ENCODE results near the gene MAST4. TPM values are rescaled to one million over a fixed set of nuclear protein-coding genes. Genes with fewer than 3 reads are reported as not detected.
A peak's percentile ranks its signal among the peaks of the same experiment; 100 is the strongest.

Gene MAST4
- total and polyA plus RNA-seq, 2 donors (not counting 1 experiment from before 2014, with no cell fraction given): 7.0 to 15.2 TPM

- no peaks in the 10 kb centered on the region for H3K36me3 ChIP-seq (ENCODE audit: control insufficient read depth, insufficient read depth, low read length)
- no peak overlapping the region for H3K4me3 ChIP-seq (replicated peaks in 1 of 4; ENCODE audit: control extremely low read depth in 1 of 4, insufficient read depth in 1 of 4, low read depth in 3 of 4, low read length in 4 of 4)
- no peaks in the 10 kb centered on the region for H3K79me2 ChIP-seq (ENCODE audit: control insufficient read depth, insufficient read depth, low read length)
- H3K4me2 ChIP-seq (ENCODE audit: extremely low read depth, insufficient read depth, low read length): no peak overlapping the region
- H3K9me3 ChIP-seq (ENCODE audit: control insufficient read depth, insufficient read depth, low read depth, low read length): no peaks in the 10 kb centered on the region
- no peak overlapping the region for H2AFZ ChIP-seq (ENCODE audit: low read length)
- no peak overlapping the region for H3K27ac ChIP-seq (ENCODE audit: insufficient read depth, low read length)
- H3K9ac ChIP-seq (ENCODE audit: insufficient read depth, low read length): no peak overlapping the region
- no peaks in the 10 kb centered on the region for H4K20me1 ChIP-seq (ENCODE audit: control insufficient read depth, extremely low read depth, insufficient read depth, low read length)
- TF ChIP-seq CTCF (conservative IDR thresholded peaks at IDR 0.05 in 1 of 2, IDR thresholded peaks at IDR 0.05 in 1 of 2; ENCODE audit: low read depth in 1 of 2, low read length in 2 of 2) (no peak), EZH2 (IDR thresholded peaks at IDR 0.05; ENCODE audit: low read length, missing control alignments) (no peak)
- no peak for DNase-seq (ENCODE audit: low read depth in 2 of 2)
- H3K4me1 ChIP-seq (ENCODE audit: control insufficient read depth, extremely low read depth, insufficient read depth, low read length): no peaks in the 10 kb centered on the region
- H3K27me3 ChIP-seq (ENCODE audit: control insufficient read depth, insufficient read depth, low read length): peaks cover 3% of the 10 kb centered on the region
Measured at GRCh38 chr5:66669086-66669861, 73.1 kb downstream of the MAST4 start.

- no peaks in the 10 kb centered on the region for H3K4me1 ChIP-seq (ENCODE audit: control insufficient read depth, extremely low read depth, insufficient read depth, low read length)
- no peaks in the 10 kb centered on the region for H3K36me3 ChIP-seq (ENCODE audit: control insufficient read depth, insufficient read depth, low read length)
- TF ChIP-seq EZH2 (IDR thresholded peaks at IDR 0.05; ENCODE audit: low read length, missing control alignments) (no peak), CTCF (conservative IDR thresholded peaks at IDR 0.05 in 1 of 2, IDR thresholded peaks at IDR 0.05 in 1 of 2; ENCODE audit: low read depth in 1 of 2, low read length in 2 of 2) (no peak)
- no peak overlapping the region for H3K4me3 ChIP-seq (replicated peaks in 1 of 4; ENCODE audit: control extremely low read depth in 1 of 4, insufficient read depth in 1 of 4, low read depth in 3 of 4, low read length in 4 of 4)
- H3K79me2 ChIP-seq (ENCODE audit: control insufficient read depth, insufficient read depth, low read length): no peaks in the 10 kb centered on the region
- H4K20me1 ChIP-seq (ENCODE audit: control insufficient read depth, extremely low read depth, insufficient read depth, low read length): no peaks in the 10 kb centered on the region
- no peak overlapping the region for H3K4me2 ChIP-seq (ENCODE audit: extremely low read depth, insufficient read depth, low read length)
- no peak overlapping the region for H2AFZ ChIP-seq (ENCODE audit: low read length)
- H3K27me3 ChIP-seq (ENCODE audit: control insufficient read depth, insufficient read depth, low read length): peaks cover 3% of the 10 kb centered on the region
- no peaks in the 10 kb centered on the region for H3K9me3 ChIP-seq (ENCODE audit: control insufficient read depth, insufficient read depth, low read depth, low read length)
- H3K27ac ChIP-seq (ENCODE audit: insufficient read depth, low read length): no peak overlapping the region
- H3K9ac ChIP-seq (ENCODE audit: insufficient read depth, low read length): no peak overlapping the region
- DNase-seq (ENCODE audit: low read depth in 2 of 2): no peak
Measured at GRCh38 chr5:66669862-66670195, 73.6 kb downstream of the MAST4 start.

GRCh38 chr5:66671305-66671704 lies 75.1 kb downstream of the MAST4 start:
- H3K4me2 ChIP-seq (ENCODE audit: extremely low read depth, insufficient read depth, low read length): no peak overlapping the region

More at GRCh38 chr5:66671305-66671704, 75.1 kb downstream of the MAST4 start:
- peaks cover 3% of the 10 kb centered on the region for H3K27me3 ChIP-seq (ENCODE audit: control insufficient read depth, insufficient read depth, low read length)
- H3K79me2 ChIP-seq (ENCODE audit: control insufficient read depth, insufficient read depth, low read length): no peaks in the 10 kb centered on the region
- H3K27ac ChIP-seq (ENCODE audit: insufficient read depth, low read length): no peak overlapping the region
- H3K9me3 ChIP-seq (ENCODE audit: control insufficient read depth, insufficient read depth, low read depth, low read length): no peaks in the 10 kb centered on the region
- no peaks in the 10 kb centered on the region for H3K36me3 ChIP-seq (ENCODE audit: control insufficient read depth, insufficient read depth, low read length)
- no peak for TF ChIP-seq EZH2 (IDR thresholded peaks at IDR 0.05; ENCODE audit: low read length, missing control alignments)
- TF ChIP-seq CTCF (conservative IDR thresholded peaks at IDR 0.05 in 1 of 2, IDR thresholded peaks at IDR 0.05 in 1 of 2; ENCODE audit: low read depth in 1 of 2, low read length in 2 of 2): no peak
- H4K20me1 ChIP-seq (ENCODE audit: control insufficient read depth, extremely low read depth, insufficient read depth, low read length): no peaks in the 10 kb centered on the region
- no peaks in the 10 kb centered on the region for H3K4me1 ChIP-seq (ENCODE audit: control insufficient read depth, extremely low read depth, insufficient read depth, low read length)
- DNase-seq (ENCODE audit: low read depth in 2 of 2): peak in 1 of 2 donors; percentile 8
- no peak overlapping the region for H2AFZ ChIP-seq (ENCODE audit: low read length)
- H3K9ac ChIP-seq (ENCODE audit: insufficient read depth, low read length): no peak overlapping the region
- no peak overlapping the region for H3K4me3 ChIP-seq (replicated peaks in 1 of 4; ENCODE audit: control extremely low read depth in 1 of 4, insufficient read depth in 1 of 4, low read depth in 3 of 4, low read length in 4 of 4)

All from fibroblast of lung (primary cell).